ENCODE results near the gene FBXW8. TPM values are rescaled to one million over a fixed set of nuclear protein-coding genes. Genes with fewer than 3 reads are reported as not detected.

Gene FBXW8
- total RNA-seq, 8 experiments from 2014 or later = 8.1 to 18.7 (median 12.2) TPM

GRCh38 chr12:117046011-117046369 lies 135.2 kb downstream of the FBXW8 start:
- Histone ChIP-seq H3K4me3 (no peak overlapping the region), H3K27ac (no peak overlapping the region), H3K4me1 (replicated peaks in 1 of 2) (peaks cover 20 to 31% of the 10 kb centered on the region in 2 donors)
- peak in 5 of 8 experiments; percentile 47 to 71 (median 59) for ATAC-seq (replicated peaks in 6 of 8)
- 0 to 40% (median 15%) methylated on average over 2 to 4 of the region's 6 CpGs; no CpG with 5 or more reads in 6 of the 10 experiments for WGBS, 10 experiments
- in situ Hi-C loops (cut with MboI; ENCODE audit: low pct_unique_long_range_greater_than_20kb in 2 of 9, low sequenced_read_pairs in 9 of 9, unreplicated experiment in 9 of 9) = loop anchor here in 2 of 9 experiments (25.0 kb wide), 2 partner anchors 91 to 116 kb away; no protein-coding TSS in a partner anchor

- no peak for ATAC-seq (replicated peaks in 6 of 8)
- in situ Hi-C loops (cut with MboI; ENCODE audit: low pct_unique_long_range_greater_than_20kb in 2 of 9, low sequenced_read_pairs in 9 of 9, unreplicated experiment in 9 of 9) = loop anchor here in 2 of 9 experiments (25.0 kb wide), 2 partner anchors 91 to 116 kb away; no protein-coding TSS in a partner anchor
- no peak overlapping the region for H3K27ac ChIP-seq
- 80 to 94% methylated on average over 2 to 7 of the region's 27 CpGs; no CpG with 5 or more reads in 8 of the 10 experiments for WGBS, 10 experiments
- peaks cover 20 to 31% of the 10 kb centered on the region in 2 donors for H3K4me1 ChIP-seq (replicated peaks in 1 of 2)
- no peak overlapping the region for H3K4me3 ChIP-seq
Observed at GRCh38 chr12:117046425-117046824, 135.7 kb downstream of the FBXW8 start.

- 47 to 99% (median 92%) methylated on average over 3 to 11 of the region's 20 CpGs; no CpG with 5 or more reads in 3 of the 10 experiments for WGBS, 10 experiments
- no peak overlapping the region for H3K27ac ChIP-seq
- peaks cover 20 to 34% of the 10 kb centered on the region in 2 donors for H3K4me1 ChIP-seq (replicated peaks in 1 of 2)
- in situ Hi-C loops (cut with MboI; ENCODE audit: low pct_unique_long_range_greater_than_20kb in 2 of 9, low sequenced_read_pairs in 9 of 9, unreplicated experiment in 9 of 9) = loop anchor here in 2 of 9 experiments (25.0 kb wide), 2 partner anchors 90 to 115 kb away; no protein-coding TSS in a partner anchor
- H3K4me3 ChIP-seq = no peak overlapping the region
- no peak for ATAC-seq (replicated peaks in 6 of 8)
Observed at GRCh38 chr12:117046861-117047530, 136.2 kb downstream of the FBXW8 start.

GRCh38 chr12:117047810-117048584 lies 137.2 kb downstream of the FBXW8 start:
- Histone ChIP-seq H3K4me3 (no peak overlapping the region), H3K4me1 (replicated peaks in 1 of 2) (peaks cover 23 to 39% of the 10 kb centered on the region in 2 donors), H3K27ac (no peak overlapping the region)
- in situ Hi-C loops (cut with MboI; ENCODE audit: low pct_unique_long_range_greater_than_20kb in 2 of 9, low sequenced_read_pairs in 9 of 9, unreplicated experiment in 9 of 9) = loop anchor here in 2 of 9 experiments (25.0 kb wide), 2 partner anchors 89 to 114 kb away; no protein-coding TSS in a partner anchor
- peak in 6 of 8 experiments; percentile 12 to 87 (median 57) for ATAC-seq (replicated peaks in 6 of 8)
- 34 to 82% (median 71%) methylated on average over 1 to 6 of the region's 18 CpGs; no CpG with 5 or more reads in 5 of the 10 experiments for WGBS, 10 experiments

- peaks cover 24 to 43% of the 10 kb centered on the region in 2 donors for H3K4me1 ChIP-seq (replicated peaks in 1 of 2)
- in situ Hi-C loops (cut with MboI; ENCODE audit: low pct_unique_long_range_greater_than_20kb in 2 of 9, low sequenced_read_pairs in 9 of 9, unreplicated experiment in 9 of 9) = loop anchor here in 2 of 9 experiments (25.0 kb wide), 2 partner anchors 89 to 114 kb away; no protein-coding TSS in a partner anchor
- ATAC-seq (replicated peaks in 6 of 8) = no peak
- no peak overlapping the region for H3K4me3 ChIP-seq
- 50 to 93% (median 80%) methylated on average over 1 to 7 of the region's 9 CpGs; no CpG with 5 or more reads in 5 of the 10 experiments for WGBS, 10 experiments
- H3K27ac ChIP-seq = no peak overlapping the region
Observed at GRCh38 chr12:117048585-117048904, 137.8 kb downstream of the FBXW8 start.

- peaks cover 24 to 43% of the 10 kb centered on the region in 2 donors for H3K4me1 ChIP-seq (replicated peaks in 1 of 2)
- in situ Hi-C loops (cut with MboI; ENCODE audit: low pct_unique_long_range_greater_than_20kb in 2 of 9, low sequenced_read_pairs in 9 of 9, unreplicated experiment in 9 of 9) = loop anchor here in 2 of 9 experiments (25.0 kb wide), 2 partner anchors 88 to 113 kb away; no protein-coding TSS in a partner anchor
- H3K27ac ChIP-seq = no peak overlapping the region
- no peak overlapping the region for H3K4me3 ChIP-seq
- WGBS, 10 experiments = 67 to 100% (median 90%) methylated on average over 1 to 7 of the region's 11 CpGs; no CpG with 5 or more reads in 3 of the 10 experiments
- ATAC-seq (replicated peaks in 6 of 8) = no peak
Observed at GRCh38 chr12:117049295-117049694, 138.5 kb downstream of the FBXW8 start.

GRCh38 chr12:117050060-117050459 lies 139.3 kb downstream of the FBXW8 start:
- Histone ChIP-seq H3K27ac (no peak overlapping the region), H3K4me1 (replicated peaks in 1 of 2) (peaks cover 21 to 38% of the 10 kb centered on the region in 2 donors), H3K4me3 (no peak overlapping the region)
- peak in 1 of 8 experiments; percentile 4 for ATAC-seq (replicated peaks in 6 of 8)
- WGBS, 10 experiments = 0 to 91% (median 76%) methylated on average over 1 to 4 of the region's 5 CpGs; no CpG with 5 or more reads in 2 of the 10 experiments
- in situ Hi-C loops (cut with MboI; ENCODE audit: low pct_unique_long_range_greater_than_20kb in 2 of 9, low sequenced_read_pairs in 9 of 9, unreplicated experiment in 9 of 9) = no loop called here

- WGBS, 10 experiments = 52 to 100% (median 84%) methylated on average over 2 to 10 of the region's 10 CpGs; no CpG with 5 or more reads in 4 of the 10 experiments
- in situ Hi-C loops (cut with MboI; ENCODE audit: low pct_unique_long_range_greater_than_20kb in 2 of 9, low sequenced_read_pairs in 9 of 9, unreplicated experiment in 9 of 9) = no loop called here
- no peak overlapping the region for H3K27ac ChIP-seq
- no peak for ATAC-seq (replicated peaks in 6 of 8)
- H3K4me1 ChIP-seq (replicated peaks in 1 of 2) = peaks cover 11 to 25% of the 10 kb centered on the region in 2 donors
- H3K4me3 ChIP-seq = no peak overlapping the region
Observed at GRCh38 chr12:117051380-117051779, 140.6 kb downstream of the FBXW8 start.

GRCh38 chr12:117052386-117053049 lies 141.8 kb downstream of the FBXW8 start:
- 0 to 67% (median 43%) methylated on average over 1 to 2 of the region's 8 CpGs; no CpG with 5 or more reads in 5 of the 10 experiments for WGBS, 10 experiments
- peaks cover 11 to 24% of the 10 kb centered on the region in 2 donors for H3K4me1 ChIP-seq (replicated peaks in 1 of 2)
- H3K4me3 ChIP-seq = no peak overlapping the region
- peak overlapping the region in 1 of 2 donors; percentile 35 for H3K27ac ChIP-seq
- ATAC-seq (replicated peaks in 6 of 8) = peak; percentile 35 to 91 (median 86)
- in situ Hi-C loops (cut with MboI; ENCODE audit: low pct_unique_long_range_greater_than_20kb in 2 of 9, low sequenced_read_pairs in 9 of 9, unreplicated experiment in 9 of 9) = no loop called here

GRCh38 chr12:117053050-117053400 lies 142.3 kb downstream of the FBXW8 start:
- Histone ChIP-seq H3K27ac (peak overlapping the region in 1 of 2 donors; percentile 35), H3K4me3 (no peak overlapping the region), H3K4me1 (replicated peaks in 1 of 2) (peaks cover 11 to 21% of the 10 kb centered on the region in 2 donors)
- ATAC-seq (replicated peaks in 6 of 8) = peak in 2 of 8 experiments; percentile 29 to 33
- in situ Hi-C loops (cut with MboI; ENCODE audit: low pct_unique_long_range_greater_than_20kb in 2 of 9, low sequenced_read_pairs in 9 of 9, unreplicated experiment in 9 of 9) = no loop called here
- WGBS, 10 experiments = 40 to 87% methylated on average over 1 to 3 of the region's 9 CpGs; no CpG with 5 or more reads in 8 of the 10 experiments

GRCh38 chr12:117053597-117054201 lies 142.9 kb downstream of the FBXW8 start:
- no peak for ATAC-seq (replicated peaks in 6 of 8)
- 42 to 98% (median 80%) methylated on average over 3 to 6 of the region's 18 CpGs; no CpG with 5 or more reads in 7 of the 10 experiments for WGBS, 10 experiments

GRCh38 chr12:117054279-117054678 lies 143.5 kb downstream of the FBXW8 start:
- in situ Hi-C loops (cut with MboI; ENCODE audit: low pct_unique_long_range_greater_than_20kb in 2 of 9, low sequenced_read_pairs in 9 of 9, unreplicated experiment in 9 of 9) = no loop called here
- H3K27ac ChIP-seq = no peak overlapping the region
- no peak for ATAC-seq (replicated peaks in 6 of 8)

More at GRCh38 chr12:117053597-117054201, 142.9 kb downstream of the FBXW8 start:
- H3K27ac ChIP-seq = no peak overlapping the region
- H3K4me1 ChIP-seq (replicated peaks in 1 of 2) = peaks cover 11 to 17% of the 10 kb centered on the region in 2 donors
- in situ Hi-C loops (cut with MboI; ENCODE audit: low pct_unique_long_range_greater_than_20kb in 2 of 9, low sequenced_read_pairs in 9 of 9, unreplicated experiment in 9 of 9) = no loop called here
- H3K4me3 ChIP-seq = no peak overlapping the region

More at GRCh38 chr12:117054279-117054678, 143.5 kb downstream of the FBXW8 start:
- Histone ChIP-seq H3K4me3 (no peak overlapping the region), H3K4me1 (replicated peaks in 1 of 2) (peaks cover 11 to 22% of the 10 kb centered on the region in 2 donors)
- 80 to 100% (median 95%) methylated on average over 1 to 3 of the region's 6 CpGs; no CpG with 5 or more reads in 7 of the 10 experiments for WGBS, 10 experiments
